GF-D8 (cell line): ENCODE results near the gene CACNB4.

Experiments used
- DNase-seq: peaks from one replicate; lab custom pipeline; 2025; lab: John Stamatoyannopoulos, UW

CACNB4 gene

GRCh38 chr2:151975460-151976414 is 123.1 kb downstream of the CACNB4 start:
- DNase-seq = no peak

- no peak for DNase-seq
Measured at GRCh38 chr2:151974988-151975387, 123.9 kb downstream of the CACNB4 start.

- no peak for DNase-seq
Measured at GRCh38 chr2:151973901-151974199, 125.0 kb downstream of the CACNB4 start.

GRCh38 chr2:151973013-151973900 is 125.6 kb downstream of the CACNB4 start:
- DNase-seq = no peak

GRCh38 chr2:151972241-151973012 is 126.4 kb downstream of the CACNB4 start:
- DNase-seq = no peak

GRCh38 chr2:151971301-151972051 is 127.4 kb downstream of the CACNB4 start:
- DNase-seq = no peak

- no peak for DNase-seq
Measured at GRCh38 chr2:151968770-151969470, 129.9 kb downstream of the CACNB4 start.

GRCh38 chr2:151967829-151968722 is 130.8 kb downstream of the CACNB4 start:
- DNase-seq = no peak

- DNase-seq = no peak
Measured at GRCh38 chr2:151965884-151966283, 133.0 kb downstream of the CACNB4 start.

GRCh38 chr2:151961558-151961957 is 137.3 kb downstream of the CACNB4 start:
- DNase-seq = no peak

GRCh38 chr2:151959238-151959637 is 139.6 kb downstream of the CACNB4 start:
- DNase-seq = no peak

GRCh38 chr2:151953467-151953866 is 145.4 kb downstream of the CACNB4 start:
- DNase-seq = no peak

- no peak for DNase-seq
Measured at GRCh38 chr2:151952691-151953456, 146.0 kb downstream of the CACNB4 start.

- no peak for DNase-seq
Measured at GRCh38 chr2:151947813-151948165, 151.1 kb downstream of the CACNB4 start.

- no peak for DNase-seq
Measured at GRCh38 chr2:151946899-151947812, 151.7 kb downstream of the CACNB4 start.

- no peak for DNase-seq
Measured at GRCh38 chr2:151946250-151946884, 152.5 kb downstream of the CACNB4 start.

GRCh38 chr2:151945602-151946001 is 153.2 kb downstream of the CACNB4 start:
- DNase-seq = no peak
